ENCODE data around the gene GAS2L3. TPM values are rescaled to one million over a fixed set of nuclear protein-coding genes. Genes with fewer than 3 reads are reported as not detected.
A peak's percentile ranks its signal among the peaks of the same experiment; 100 is the strongest.

The GAS2L3 gene
- total and polyA plus RNA-seq, 2 of the 8 experiments (the other 6 are each of a cell fraction or from before 2014, with no cell fraction given), result 2.1 to 19.3 TPM

- Histone ChIP-seq H4K8ac (ENCODE audit: extremely low read depth, insufficient read depth, low read length) (no peak overlapping the region), H3K18ac (ENCODE audit: extremely low read depth, low read length) (no peak overlapping the region), H3K4me2 (ENCODE audit: insufficient read depth in 1 of 2, low read depth in 2 of 2, low read length in 2 of 2) (no peak overlapping the region), H2BK15ac (ENCODE audit: low read length) (no peak overlapping the region), H3K9ac (replicated peaks in 1 of 4; ENCODE audit: extremely low read depth in 1 of 4, low read depth in 3 of 4, low read length in 3 of 4) (no peak overlapping the region), H4K91ac (replicated peaks; ENCODE audit: insufficient read length, low read length) (no peak overlapping the region), H3K79me2 (ENCODE audit: control insufficient read depth in 1 of 2, insufficient read depth in 2 of 2, low read length in 2 of 2) (no peaks in the 10 kb centered on the region), H2BK12ac (ENCODE audit: low read depth, low read length) (no peak overlapping the region), H3K27ac (ENCODE audit: low read depth, low read length) (no peak overlapping the region), H3K23me2 (ENCODE audit: low read depth, low read length) (no peaks in the 10 kb centered on the region), H2BK20ac (ENCODE audit: low read length) (no peak overlapping the region), H3K27me3 (replicated peaks in 1 of 4; ENCODE audit: control insufficient read depth in 3 of 4, extremely low read depth in 1 of 4, insufficient read depth in 3 of 4, low read length in 3 of 4) (no peaks in the 10 kb centered on the region), H2AFZ (ENCODE audit: low read length) (no peak overlapping the region), H2AK5ac (ENCODE audit: low read depth, low read length) (no peak overlapping the region), H2BK5ac (ENCODE audit: low read depth, low read length) (no peak overlapping the region), H3K36me3 (ENCODE audit: control insufficient read depth in 2 of 4, insufficient read depth in 4 of 4, low read length in 3 of 4) (no peaks in the 10 kb centered on the region), H3K4me3 (ENCODE audit: extremely low read depth in 1 of 4, insufficient read depth in 2 of 4, low read depth in 3 of 4, low read length in 4 of 4) (no peak overlapping the region), H3K4me1 (replicated peaks in 1 of 4; ENCODE audit: control insufficient read depth in 3 of 4, insufficient read depth in 4 of 4, low read length in 3 of 4) (no peaks in the 10 kb centered on the region), H3K79me1 (ENCODE audit: low read depth, low read length) (no peaks in the 10 kb centered on the region), H3K9me3 (ENCODE audit: insufficient read depth in 2 of 2, low read depth in 1 of 2, low read length in 1 of 2) (no peaks in the 10 kb centered on the region), H4K5ac (ENCODE audit: insufficient read length, low read depth, low read length) (no peak overlapping the region), H3K23ac (ENCODE audit: insufficient read length) (no peak overlapping the region), H3K4ac (replicated peaks; ENCODE audit: insufficient read length, low read depth, low read length) (no peak overlapping the region), H4K20me1 (replicated peaks in 1 of 2; ENCODE audit: control insufficient read depth in 1 of 2, insufficient read depth in 2 of 2, low read length in 2 of 2) (no peaks in the 10 kb centered on the region), H2BK120ac (replicated peaks; ENCODE audit: low read depth, low read length) (no peak overlapping the region), H3K56ac (replicated peaks; ENCODE audit: insufficient read length, low read depth, low read length) (no peak overlapping the region), H3K14ac (ENCODE audit: insufficient read length) (no peak overlapping the region)
- TF ChIP-seq RAD21 (IDR thresholded peaks at IDR 0.05 in 1 of 2, conservative IDR thresholded peaks at IDR 0.05 in 1 of 2; ENCODE audit: low read depth in 2 of 2, low read length in 2 of 2) (peak; percentile 17 to 22; a peak in 2 of 4 replicates), CEBPB (IDR thresholded peaks at IDR 0.05; ENCODE audit: low read depth, low read length) (no peak)
- DNase-seq (ENCODE audit: low read depth in 1 of 2, low spot score in 2 of 2) (no peak), FAIRE-seq (no peak)
- 92% methylated on average over 4 of the region's 4 CpGs; no CpG with 5 or more reads in 1 of the 2 experiments for WGBS, 2 experiments (ENCODE audit: extremely low coverage in 1 of 2, insufficient coverage in 1 of 2, insufficient read length in 1 of 2, insufficient replicate concordance in 2 of 2, low coverage in 1 of 2, low lambda C conversion rate in 2 of 2, missing lambda C conversion rate in 1 of 2)
- ChIA-PET POLR2A (ENCODE audit: partially characterized antibody) (no interaction called here), CTCF (ENCODE audit: partially characterized antibody) (interaction anchor here (0.9 to 2.4 kb wide), 18 partner anchors 9 to 305 kb away, joined by 3 to 17 read pairs (median 4); partner anchors contain the start of gene GAS2L3)
Observed at GRCh38 chr12:100651694-100652093, 78.2 kb downstream of the GAS2L3 start.
